ENCODE measurements around the gene TYSND1. TPM values are rescaled to one million over a fixed set of nuclear protein-coding genes. Genes with fewer than 3 reads are reported as not detected.
"Not testable (repeated sequence)": the region's sequence is repeated elsewhere in the genome, so short reads cannot be mapped to it uniquely, and the experiment has no call there.

Gene TYSND1
- total and polyA plus RNA-seq, 3 donors from 2014 or later = 33.8 to 66.8 (median 45.4) TPM

GRCh38 chr10:70124415-70124814 is 22.1 kb downstream of the TYSND1 start:
- 100% methylated on average over 1 of the region's 1 CpG for WGBS, 2 donors
- Histone ChIP-seq H3K36me3 (ENCODE audit: low read depth, missing control alignments) (no peaks in the 10 kb centered on the region), H3K4me3 (no peak overlapping the region), H3K27me3 (no peaks in the 10 kb centered on the region), H3K27ac (no peak overlapping the region), H3K9me3 (no peaks in the 10 kb centered on the region), H3K4me1 (no peaks in the 10 kb centered on the region)
- no peak for DNase-seq
- intact Hi-C loops (cut with DNase I; ENCODE audit: low total_unique reads) = no loop called here
- no peak for TF ChIP-seq CTCF (IDR thresholded peaks at IDR 0.05)
- no peak for TF ChIP-seq POLR2A (IDR thresholded peaks at IDR 0.05)

- TF ChIP-seq POLR2A (IDR thresholded peaks at IDR 0.05) = no peak
- no peak for TF ChIP-seq CTCF (IDR thresholded peaks at IDR 0.05)
- 89 to 92% methylated on average over 5 to 10 of the region's 10 CpGs for WGBS, 2 donors
- H3K36me3 ChIP-seq (ENCODE audit: low read depth, missing control alignments) = no peaks in the 10 kb centered on the region
Observed at GRCh38 chr10:70123817-70124216, 22.7 kb downstream of the TYSND1 start.

DNA sequence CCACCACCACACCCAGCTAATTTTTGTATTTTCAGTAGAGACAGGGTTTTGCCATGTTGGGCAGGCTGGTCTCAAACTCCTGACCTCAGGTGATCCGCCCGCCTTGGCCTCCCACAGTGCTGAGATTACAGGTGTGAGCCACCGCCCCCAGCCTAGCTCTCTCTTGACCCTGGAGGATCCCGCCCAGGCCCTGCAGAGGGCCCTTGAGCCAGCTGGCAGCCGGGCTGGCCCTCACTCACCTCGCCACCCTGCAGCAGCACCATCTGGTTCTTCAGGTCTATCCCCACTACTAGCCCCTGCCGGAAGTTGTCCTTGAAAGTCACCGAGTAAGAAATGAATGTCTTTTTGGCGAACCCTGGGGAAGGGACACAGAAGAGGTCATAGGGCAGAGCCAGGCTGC is 23.3 kb downstream of the TYSND1 start:
- H3K36me3 ChIP-seq (ENCODE audit: low read depth, missing control alignments); H3K4me1 ChIP-seq; H3K4me3 ChIP-seq; H3K27me3 ChIP-seq; intact Hi-C loops (cut with DNase I; ENCODE audit: low total_unique reads); H3K9me3 ChIP-seq; DNase-seq; H3K27ac ChIP-seq: not testable (repeated sequence)
- WGBS, 2 donors = 93 to 98% methylated on average over 6 to 9 of the region's 9 CpGs

More at GRCh38 chr10:70123817-70124216, 22.7 kb downstream of the TYSND1 start:
- Histone ChIP-seq H3K4me1 (no peaks in the 10 kb centered on the region), H3K27me3 (no peaks in the 10 kb centered on the region), H3K9me3 (no peaks in the 10 kb centered on the region), H3K27ac (no peak overlapping the region), H3K4me3 (no peak overlapping the region)
- intact Hi-C loops (cut with DNase I; ENCODE audit: low total_unique reads) = no loop called here
- no peak for DNase-seq

DNA sequence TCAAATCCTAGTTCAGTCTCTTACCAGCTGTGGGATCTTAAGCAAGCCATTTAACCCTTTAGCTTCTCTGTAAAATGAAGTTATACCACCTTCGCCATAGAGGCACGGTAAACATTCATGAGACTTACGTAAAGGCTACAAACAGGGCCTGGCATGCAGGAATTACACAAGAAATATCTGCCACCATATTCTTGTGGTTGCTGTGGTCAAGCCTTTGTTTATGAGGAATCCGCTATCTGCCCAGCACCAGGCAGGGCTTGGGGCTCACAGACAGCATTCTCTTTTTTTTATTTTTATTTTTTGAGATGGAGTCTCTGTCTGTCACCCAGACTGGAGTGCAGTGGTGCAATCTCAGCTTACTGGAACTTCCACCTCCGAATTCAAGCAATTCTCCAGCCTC is 23.8 kb downstream of the TYSND1 start:
- TF ChIP-seq POLR2A (IDR thresholded peaks at IDR 0.05) (no peak), CTCF (IDR thresholded peaks at IDR 0.05) (no peak)
- Histone ChIP-seq H3K4me1 (no peaks in the 10 kb centered on the region), H3K27ac (no peak overlapping the region), H3K36me3 (ENCODE audit: low read depth, missing control alignments) (no peaks in the 10 kb centered on the region), H3K9me3 (no peaks in the 10 kb centered on the region), H3K4me3 (no peak overlapping the region), H3K27me3 (no peaks in the 10 kb centered on the region)
- no peak for DNase-seq
- intact Hi-C loops (cut with DNase I; ENCODE audit: low total_unique reads) = no loop called here
- WGBS, 2 donors = 92 to 93% methylated on average over 5 of the region's 5 CpGs

DNA sequence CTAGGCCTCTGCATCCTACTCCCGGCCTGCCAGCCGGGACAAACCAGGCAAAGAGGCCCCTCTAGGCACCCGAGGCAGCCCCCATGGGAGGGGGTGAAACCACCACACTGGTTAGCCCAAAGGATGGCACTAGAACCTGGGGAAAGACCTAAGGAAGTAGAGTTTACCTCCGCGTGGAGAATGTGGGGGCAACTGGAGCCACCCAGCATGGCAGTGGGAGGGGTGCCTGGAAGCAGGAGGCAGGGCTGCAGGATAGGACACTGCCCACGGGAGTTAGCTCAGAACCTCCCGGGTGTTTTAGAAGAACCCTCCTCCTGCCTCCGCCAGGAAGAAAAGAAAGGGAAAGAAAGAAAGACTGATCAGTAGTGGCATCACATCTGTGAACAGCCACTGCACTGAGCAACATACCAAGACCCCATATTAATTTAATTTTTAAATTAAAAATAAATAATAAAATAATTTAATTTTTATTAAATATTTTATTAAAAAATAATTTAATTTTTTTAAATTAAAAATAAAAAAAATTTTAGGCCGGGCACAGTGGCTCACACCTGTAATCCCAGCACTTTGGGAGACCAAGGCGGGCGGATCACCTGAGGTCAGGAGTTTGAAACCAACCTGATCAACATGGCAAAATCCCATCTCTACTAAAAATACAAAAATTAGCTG is 25.1 kb downstream of the TYSND1 start:
- no peaks in the 10 kb centered on the region for H3K9me3 ChIP-seq
- no peaks in the 10 kb centered on the region for H3K27me3 ChIP-seq
- no peak overlapping the region for H3K27ac ChIP-seq
- WGBS, 2 donors = 89 to 92% methylated on average over 11 of the region's 11 CpGs
- no peak for TF ChIP-seq CTCF (IDR thresholded peaks at IDR 0.05)
- no peak for TF ChIP-seq POLR2A (IDR thresholded peaks at IDR 0.05)
- no peak overlapping the region for H3K4me3 ChIP-seq
- no peaks in the 10 kb centered on the region for H3K4me1 ChIP-seq
- DNase-seq = no peak
- H3K36me3 ChIP-seq (ENCODE audit: low read depth, missing control alignments) = no peaks in the 10 kb centered on the region
- intact Hi-C loops (cut with DNase I; ENCODE audit: low total_unique reads) = no loop called here

All from testis (tissue), 3 donors.